Bronchial epithelial cell (primary cell): ENCODE results near the gene OR51G2. TPM values are rescaled to one million over a fixed set of nuclear protein-coding genes. Genes with fewer than 3 reads are reported as not detected.

Experiments used
- total RNA-seq: library from RNA; depleted of rRNA; stranded (reverse); fragments of >200 nt; gene quantifications from 2 replicates; pipeline ENCODE4 v1.2.1, GENCODE V29; 2014

OR51G2 gene
- total RNA-seq, 1 donor from 2014 or later, result not detected

Other genes with a start within 250 kb of the OR51G2 start
- gene OR51E2, start 221.5 kb downstream of the OR51G2 start, total RNA-seq, result not detected in 2 replicates
- not detected in 2 replicates for gene MMP26, start 214.6 kb downstream of the OR51G2 start, total RNA-seq
- gene OR51F1, start 149.4 kb downstream of the OR51G2 start, total RNA-seq, result not detected in 2 replicates
- gene OR52R1, start 115.0 kb downstream of the OR51G2 start, total RNA-seq, result not detected in 2 replicates
- not detected in 2 replicates for gene OR51F2, start 98.0 kb downstream of the OR51G2 start, total RNA-seq
- gene OR51S1, start 70.1 kb downstream of the OR51G2 start, total RNA-seq, result not detected in 2 replicates
- not detected in 2 replicates for gene OR51T1, start 37.5 kb downstream of the OR51G2 start, total RNA-seq
- gene OR51A7, start 15.6 kb downstream of the OR51G2 start, total RNA-seq, result not detected in 2 replicates
- gene OR51G1, start 5.0 kb upstream of the OR51G2 start, total RNA-seq, result not detected in 2 replicates
- gene OR51A4, start 28.3 kb upstream of the OR51G2 start, total RNA-seq, result not detected in 2 replicates
- not detected in 2 replicates for gene OR51A2, start 36.4 kb upstream of the OR51G2 start, total RNA-seq
- gene OR51L1, start 75.5 kb upstream of the OR51G2 start, total RNA-seq, result not detected in 2 replicates
- gene OR52J3, start 127.2 kb upstream of the OR51G2 start, total RNA-seq, result not detected in 2 replicates
- not detected in 2 replicates for gene OR52E2, start 140.3 kb upstream of the OR51G2 start, total RNA-seq
- gene OR52E1, start 150.2 kb upstream of the OR51G2 start, total RNA-seq, result not detected in 2 replicates
- not detected in 2 replicates for gene OR52A5, start 219.0 kb upstream of the OR51G2 start, total RNA-seq
- gene OR52A1, start 235.4 kb upstream of the OR51G2 start, total RNA-seq, result not detected in 2 replicates